ENCODE results near the gene CSTPP1. TPM values are rescaled to one million over a fixed set of nuclear protein-coding genes. Genes with fewer than 3 reads are reported as not detected.
"Not testable (repeated sequence)": the region's sequence is repeated elsewhere in the genome, so short reads cannot be mapped to it uniquely, and the experiment has no call there.

The CSTPP1 gene
- total RNA-seq, 2 experiments from 2014 or later: 12.8 to 14.4 TPM

DNA sequence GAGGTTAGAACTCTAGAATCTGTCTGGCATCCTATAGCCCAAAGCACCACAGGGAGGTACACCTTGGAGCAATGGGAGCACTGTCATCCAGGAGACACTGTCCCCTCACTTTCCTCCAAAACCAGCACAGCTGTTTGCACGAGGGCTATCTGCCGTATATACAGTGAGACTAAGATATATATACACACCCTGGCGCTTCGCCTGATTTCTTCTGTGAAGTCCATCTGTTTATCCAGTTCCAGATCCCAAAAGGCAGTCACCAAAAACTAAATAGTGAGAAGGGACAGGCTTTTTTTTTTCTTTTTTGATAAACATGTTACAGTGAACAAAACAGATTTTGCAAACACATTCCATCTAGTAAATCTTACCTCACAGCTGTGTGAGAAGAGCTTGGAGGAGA is 171.7 kb downstream of the CSTPP1 start:
- ChIA-PET CTCF (no interaction called here), POLR2A (no interaction called here)
- H3K27me3 Mint-ChIP-seq: no peaks in the 10 kb centered on the region
- TF ChIP-seq, protein P1, sequence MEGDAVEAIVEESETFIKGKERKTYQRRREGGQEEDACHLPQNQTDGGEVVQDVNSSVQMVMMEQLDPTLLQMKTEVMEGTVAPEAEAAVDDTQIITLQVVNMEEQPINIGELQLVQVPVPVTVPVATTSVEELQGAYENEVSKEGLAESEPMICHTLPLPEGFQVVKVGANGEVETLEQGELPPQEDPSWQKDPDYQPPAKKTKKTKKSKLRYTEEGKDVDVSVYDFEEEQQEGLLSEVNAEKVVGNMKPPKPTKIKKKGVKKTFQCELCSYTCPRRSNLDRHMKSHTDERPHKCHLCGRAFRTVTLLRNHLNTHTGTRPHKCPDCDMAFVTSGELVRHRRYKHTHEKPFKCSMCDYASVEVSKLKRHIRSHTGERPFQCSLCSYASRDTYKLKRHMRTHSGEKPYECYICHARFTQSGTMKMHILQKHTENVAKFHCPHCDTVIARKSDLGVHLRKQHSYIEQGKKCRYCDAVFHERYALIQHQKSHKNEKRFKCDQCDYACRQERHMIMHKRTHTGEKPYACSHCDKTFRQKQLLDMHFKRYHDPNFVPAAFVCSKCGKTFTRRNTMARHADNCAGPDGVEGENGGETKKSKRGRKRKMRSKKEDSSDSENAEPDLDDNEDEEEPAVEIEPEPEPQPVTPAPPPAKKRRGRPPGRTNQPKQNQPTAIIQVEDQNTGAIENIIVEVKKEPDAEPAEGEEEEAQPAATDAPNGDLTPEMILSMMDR (IDR thresholded peaks at IDR 0.05): no peak
- DNase-seq: no peak
- no peak overlapping the region for H3K4me3 Mint-ChIP-seq
- H3K4me1 Mint-ChIP-seq (ENCODE audit: low read depth): no peaks in the 10 kb centered on the region
- no peak overlapping the region for H3K27ac Mint-ChIP-seq
- ATAC-seq: no peak
- intact Hi-C loops (cut with micrococcal nuclease): no loop called here
- H3K9me3 Mint-ChIP-seq: no peaks in the 10 kb centered on the region
- H3K36me3 Mint-ChIP-seq (ENCODE audit: low read depth): no peaks in the 10 kb centered on the region

DNA sequence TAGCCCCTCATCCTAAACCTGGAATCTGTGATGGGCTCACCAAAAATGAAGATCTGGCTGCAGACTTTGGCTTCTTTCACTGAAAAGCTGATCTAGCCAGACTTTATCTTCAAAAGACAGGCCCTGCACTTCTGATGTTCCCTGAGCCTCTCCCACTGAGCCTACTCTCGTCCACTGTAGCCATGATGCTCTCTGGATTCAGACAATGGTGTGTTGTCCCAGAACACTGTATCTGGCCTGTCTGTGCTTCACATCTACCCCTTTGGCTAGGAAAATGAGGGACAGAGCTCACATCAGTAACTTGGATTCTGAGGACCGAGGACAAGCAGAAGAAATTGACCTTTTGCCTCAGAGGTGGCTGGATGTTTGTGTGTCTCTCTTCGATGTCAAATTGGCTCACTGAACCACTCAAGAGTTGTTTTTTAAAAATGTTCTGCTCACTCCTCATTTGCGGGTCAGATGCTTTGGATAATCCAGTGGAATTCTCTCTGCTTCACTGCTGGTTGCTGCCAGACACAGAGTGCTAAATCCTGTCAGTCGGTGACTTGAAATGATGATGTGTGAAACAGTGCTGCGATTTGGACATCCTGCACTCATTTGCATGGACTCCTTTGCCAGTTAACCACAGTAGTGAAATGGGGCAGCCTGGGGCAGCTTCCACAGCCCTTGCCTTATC is 172.6 kb downstream of the CSTPP1 start:
- H3K4me1 Mint-ChIP-seq (ENCODE audit: low read depth): no peaks in the 10 kb centered on the region
- no peaks in the 10 kb centered on the region for H3K36me3 Mint-ChIP-seq (ENCODE audit: low read depth)
- H3K9me3 Mint-ChIP-seq: no peaks in the 10 kb centered on the region
- intact Hi-C loops (cut with micrococcal nuclease): no loop called here
- no peaks in the 10 kb centered on the region for H3K27me3 Mint-ChIP-seq
- DNase-seq (no peak), ATAC-seq (no peak)
- ChIA-PET POLR2A (no interaction called here), CTCF (interaction anchor here (1.1 kb wide), 1 partner anchor 44 kb away, joined by 3 read pairs; no protein-coding TSS in a partner anchor)
- no peak overlapping the region for H3K4me3 Mint-ChIP-seq
- TF ChIP-seq, protein P1 (IDR thresholded peaks at IDR 0.05): no peak
- H3K27ac Mint-ChIP-seq: no peak overlapping the region

DNA sequence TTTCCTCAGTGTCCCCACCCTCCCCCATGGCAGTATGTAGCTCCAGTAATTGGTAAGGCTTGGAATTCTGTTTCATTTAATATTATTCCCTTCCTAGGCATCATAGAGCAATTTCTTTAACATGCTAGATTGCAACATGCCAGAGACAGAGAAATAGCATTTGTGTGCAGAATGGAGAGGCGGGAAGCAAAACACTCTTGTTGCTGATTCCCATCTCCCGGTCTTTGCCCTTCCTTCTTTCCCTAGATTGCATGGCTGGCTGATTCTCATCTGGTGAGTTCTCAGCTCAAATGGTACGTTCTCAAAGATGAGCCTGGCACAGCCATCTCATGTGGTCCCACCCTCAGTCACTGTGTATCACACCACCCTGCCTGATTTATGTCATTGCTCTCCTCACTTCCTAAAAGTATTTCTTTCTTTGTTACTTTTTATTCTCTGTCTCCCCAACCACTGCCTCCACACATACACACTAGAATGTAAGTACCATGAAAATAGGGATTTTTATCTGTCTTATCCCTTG is 173.2 kb downstream of the CSTPP1 start:
- Mint-ChIP-seq H3K27ac (no peak overlapping the region), H3K9me3 (no peaks in the 10 kb centered on the region), H3K4me1 (ENCODE audit: low read depth) (no peaks in the 10 kb centered on the region), H3K36me3 (ENCODE audit: low read depth) (no peaks in the 10 kb centered on the region), H3K27me3 (no peaks in the 10 kb centered on the region), H3K4me3 (no peak overlapping the region)
- POLR2A ChIA-PET: no interaction called here
- no peak for DNase-seq
- no peak for ATAC-seq
- TF ChIP-seq, protein P1 (IDR thresholded peaks at IDR 0.05): no peak
- intact Hi-C loops (cut with micrococcal nuclease): no loop called here
- CTCF ChIA-PET: interaction anchor here (0.8 to 1.1 kb wide), 2 partner anchors 24 to 43 kb away, joined by 3 read pairs; no protein-coding TSS in a partner anchor

DNA sequence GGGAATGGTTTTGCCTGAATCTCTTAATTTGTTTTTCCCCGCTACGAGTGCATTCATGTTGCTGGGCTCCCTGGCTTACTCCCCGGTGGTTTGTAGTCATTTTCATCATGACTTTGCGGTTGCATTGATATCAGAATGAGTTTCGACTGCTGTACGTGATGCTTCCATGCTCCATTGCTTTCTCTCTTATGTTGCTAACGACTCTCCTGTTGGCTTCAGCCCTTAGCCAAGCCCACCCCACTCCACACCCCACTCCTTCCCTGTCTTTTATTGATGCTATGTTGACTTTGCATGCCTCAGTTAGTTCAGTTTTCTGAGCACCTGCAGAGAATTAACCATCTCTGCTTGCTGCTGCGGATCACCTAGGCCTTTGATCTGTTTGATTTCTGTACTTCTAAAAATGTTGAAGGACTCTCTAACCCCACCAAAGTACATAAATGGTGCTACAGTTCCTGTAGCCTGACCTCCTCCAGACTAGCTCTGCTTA is 174.8 kb downstream of the CSTPP1 start:
- Mint-ChIP-seq H3K27me3 (no peaks in the 10 kb centered on the region), H3K27ac (no peak overlapping the region), H3K36me3 (ENCODE audit: low read depth) (no peaks in the 10 kb centered on the region), H3K4me1 (ENCODE audit: low read depth) (no peaks in the 10 kb centered on the region), H3K4me3 (no peak overlapping the region), H3K9me3 (no peaks in the 10 kb centered on the region)
- intact Hi-C loops (cut with micrococcal nuclease): no loop called here
- ChIA-PET CTCF (interaction anchor here (1.3 to 1.9 kb wide), 2 partner anchors 18 to 42 kb away, joined by 4 to 5 read pairs; no protein-coding TSS in a partner anchor), POLR2A (no interaction called here)
- no peak for ATAC-seq
- TF ChIP-seq, protein P1 (IDR thresholded peaks at IDR 0.05): no peak
- no peak for DNase-seq

DNA sequence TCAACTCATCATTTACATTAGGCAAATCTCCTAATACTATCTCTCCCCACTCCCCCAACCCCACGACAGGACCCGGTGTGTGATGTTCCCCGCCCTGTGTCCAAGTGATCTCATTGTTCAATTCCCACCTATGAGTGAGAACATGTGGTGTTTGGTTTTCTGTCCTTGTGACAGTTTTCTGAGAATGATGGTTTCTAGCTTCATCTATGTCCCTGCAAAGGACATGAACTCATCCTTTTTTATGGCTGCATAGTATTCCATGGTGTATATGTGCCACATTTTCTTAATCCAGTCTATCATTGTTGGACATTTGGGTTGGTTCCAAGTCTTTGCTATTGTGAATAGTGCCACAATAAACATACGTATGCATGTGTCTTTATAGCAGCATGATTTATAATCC is 176.4 kb downstream of the CSTPP1 start:
- ATAC-seq; H3K4me3 Mint-ChIP-seq; H3K36me3 Mint-ChIP-seq (ENCODE audit: low read depth); H3K27ac Mint-ChIP-seq; intact Hi-C loops (cut with micrococcal nuclease); DNase-seq; H3K9me3 Mint-ChIP-seq; POLR2A ChIA-PET; H3K4me1 Mint-ChIP-seq (ENCODE audit: low read depth); H3K27me3 Mint-ChIP-seq: not testable (repeated sequence)
- CTCF ChIA-PET: interaction anchor here (1.3 kb wide), 1 partner anchor 19 kb away, joined by 4 read pairs; no protein-coding TSS in a partner anchor

DNA sequence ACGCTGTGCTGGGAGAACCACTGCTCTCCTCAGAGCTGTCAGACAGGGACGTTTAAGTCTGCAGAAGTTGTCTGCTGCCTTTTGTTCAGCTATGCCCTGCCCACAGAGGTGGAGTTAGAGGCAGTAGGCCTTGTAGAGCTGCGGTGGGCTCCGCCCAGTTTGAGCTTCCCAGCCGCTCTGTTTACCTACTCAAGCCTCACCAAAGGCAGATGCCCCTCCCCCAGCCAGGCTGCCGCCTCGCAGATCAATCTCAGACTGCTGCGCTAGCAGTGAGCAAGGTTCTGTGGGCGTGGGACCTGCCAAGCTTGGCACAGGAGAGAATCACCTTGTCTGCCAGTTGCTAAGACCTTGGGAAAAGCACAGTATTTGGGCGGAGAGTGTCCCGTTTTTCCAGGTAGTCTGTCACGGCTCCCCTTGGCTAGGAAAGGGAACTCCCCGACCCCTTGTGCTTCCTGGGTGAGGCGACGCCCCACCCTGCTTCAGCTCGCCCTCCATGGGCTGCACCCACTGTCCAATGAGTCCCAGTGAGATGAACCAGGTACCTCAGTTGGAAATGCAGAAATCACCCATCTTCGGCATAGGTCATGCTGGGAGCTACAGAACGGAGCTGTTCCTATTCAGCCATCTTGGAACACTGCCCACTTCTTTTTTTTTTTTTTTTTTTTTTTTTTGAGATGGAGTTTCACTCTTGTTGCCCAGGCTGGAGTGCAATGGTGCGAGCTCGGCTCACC is 182.6 kb downstream of the CSTPP1 start:
- H3K9me3 Mint-ChIP-seq; H3K27ac Mint-ChIP-seq; CTCF ChIA-PET; H3K4me3 Mint-ChIP-seq; H3K36me3 Mint-ChIP-seq (ENCODE audit: low read depth); H3K27me3 Mint-ChIP-seq; H3K4me1 Mint-ChIP-seq (ENCODE audit: low read depth); POLR2A ChIA-PET; ATAC-seq; intact Hi-C loops (cut with micrococcal nuclease): not testable (repeated sequence)
- peak; percentile 42 for DNase-seq
